NCI-H82 treated with DMSO at 0.1 percent for 48 hours (cell line): ENCODE results near the gene PRKG1.
"Not testable (repeated sequence)": the region's sequence is repeated elsewhere in the genome, so short reads cannot be mapped to it uniquely, and the experiment has no call there.

ENCODE experiments used
- DNase-seq: peaks from one replicate; lab custom pipeline; 2025; ENCODE audit not compliant: unreplicated experiment; lab: John Stamatoyannopoulos, UW

PRKG1 gene

GRCh38 chr10:51564896-51565510 lies 490.7 kb downstream of the PRKG1 start:
- no peak for DNase-seq

- no peak for DNase-seq
These were observed 493.0 kb downstream of the PRKG1 start for GRCh38 chr10:51567271-51567670.

GRCh38 chr10:51569467-51569866 lies 495.2 kb downstream of the PRKG1 start:
- no peak for DNase-seq

- DNase-seq, result no peak
These were observed 500.2 kb downstream of the PRKG1 start for GRCh38 chr10:51574248-51575048.

- DNase-seq, result not testable (repeated sequence)
These were observed 506.9 kb downstream of the PRKG1 start for GRCh38 chr10:51581196-51581595.

- no peak for DNase-seq
These were observed 509.7 kb downstream of the PRKG1 start for GRCh38 chr10:51583976-51584375.

- DNase-seq, result no peak
These were observed 511.5 kb downstream of the PRKG1 start for GRCh38 chr10:51585742-51586141.

GRCh38 chr10:51588984-51589383 lies 514.7 kb downstream of the PRKG1 start:
- no peak for DNase-seq

GRCh38 chr10:51590818-51591217 lies 516.5 kb downstream of the PRKG1 start:
- no peak for DNase-seq

- no peak for DNase-seq
These were observed 522.4 kb downstream of the PRKG1 start for GRCh38 chr10:51596695-51597094.

- DNase-seq, result no peak
These were observed 525.4 kb downstream of the PRKG1 start for GRCh38 chr10:51599647-51600046.

- DNase-seq, result no peak
These were observed 528.0 kb downstream of the PRKG1 start for GRCh38 chr10:51602326-51602725.

- no peak for DNase-seq
These were observed 530.3 kb downstream of the PRKG1 start for GRCh38 chr10:51604579-51604978.

GRCh38 chr10:51606825-51607462 lies 532.7 kb downstream of the PRKG1 start:
- DNase-seq, result no peak

GRCh38 chr10:51607463-51607835 lies 533.2 kb downstream of the PRKG1 start:
- DNase-seq, result no peak

- DNase-seq, result no peak
These were observed 533.9 kb downstream of the PRKG1 start for GRCh38 chr10:51608211-51608610.

GRCh38 chr10:51615764-51616298 lies 541.5 kb downstream of the PRKG1 start:
- no peak for DNase-seq

- DNase-seq, result no peak
These were observed 543.4 kb downstream of the PRKG1 start for GRCh38 chr10:51617576-51618235.

GRCh38 chr10:51619365-51619764 lies 545.1 kb downstream of the PRKG1 start:
- no peak for DNase-seq

- no peak for DNase-seq
These were observed 545.8 kb downstream of the PRKG1 start for GRCh38 chr10:51620131-51620530.

- DNase-seq, result no peak
These were observed 549.7 kb downstream of the PRKG1 start for GRCh38 chr10:51624013-51624412.
